COLO829 (cell line): ENCODE measurements around the gene FAHD1.
"Not testable (repeated sequence)": the region's sequence is repeated elsewhere in the genome, so short reads cannot be mapped to it uniquely, and the experiment has no call there.

Source experiments
- DNase-seq: peaks from one replicate; pipeline ENCODE4 v3.0.0; 2012; ENCODE audit warnings: low spot score

The FAHD1 gene

DNA sequence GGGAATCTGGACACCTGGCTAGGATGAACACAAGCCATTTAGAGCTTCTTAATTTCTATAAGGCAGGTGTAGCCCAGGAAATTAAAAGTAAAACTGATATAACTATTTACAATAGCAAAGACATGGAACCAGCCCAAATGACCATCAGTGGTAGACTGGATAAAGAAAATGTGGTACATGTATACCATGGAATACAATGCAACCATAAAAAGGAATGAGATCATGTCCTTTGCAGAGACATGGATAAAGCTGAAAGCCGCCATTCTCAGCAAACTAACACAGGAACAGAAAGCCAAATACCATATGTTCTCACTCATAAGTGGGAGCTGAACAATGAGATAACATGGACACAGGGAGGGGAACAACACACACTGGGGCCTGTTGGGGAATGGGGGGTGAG, 19.4 kb downstream of the FAHD1 start:
- DNase-seq, result no peak

DNA sequence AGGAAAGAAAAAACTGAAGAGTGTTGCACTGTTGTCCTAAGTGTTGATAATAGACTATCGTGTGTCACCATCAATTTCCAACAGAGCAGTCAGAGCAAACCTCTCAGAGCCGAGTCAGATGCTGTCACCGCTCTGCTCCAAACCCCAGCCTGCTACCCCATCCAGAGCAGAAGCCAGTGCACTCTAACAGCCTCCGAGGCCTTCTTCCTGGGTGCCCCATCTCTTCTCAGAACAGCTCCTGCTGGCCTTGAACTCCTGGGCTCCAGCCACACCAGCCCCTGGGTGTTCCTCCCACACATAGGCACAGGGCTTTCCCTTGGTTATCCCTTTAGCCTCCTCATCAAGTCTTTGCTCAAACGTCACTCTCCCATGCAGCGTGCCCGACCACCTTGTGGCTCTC, 24.0 kb downstream of the FAHD1 start:
- DNase-seq, result no peak

DNA sequence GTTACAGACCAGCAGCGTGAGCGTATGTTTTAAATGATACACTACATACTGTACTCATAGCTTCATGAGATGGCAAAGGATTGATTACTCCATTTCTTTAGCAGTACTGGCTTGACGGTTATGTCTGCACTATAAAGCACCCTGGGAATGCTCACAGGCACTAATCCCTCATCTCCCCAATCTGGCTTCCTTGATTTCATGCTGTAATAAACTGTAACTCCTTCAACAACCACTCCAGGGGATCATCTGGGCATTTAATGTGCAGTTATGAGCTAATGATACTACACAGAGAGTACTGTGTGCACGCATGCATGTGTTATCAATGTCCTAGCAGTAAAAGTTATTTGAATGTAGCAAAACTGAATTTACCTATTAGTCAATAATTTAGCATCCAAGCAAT, 24.8 kb downstream of the FAHD1 start:
- no peak for DNase-seq

DNA sequence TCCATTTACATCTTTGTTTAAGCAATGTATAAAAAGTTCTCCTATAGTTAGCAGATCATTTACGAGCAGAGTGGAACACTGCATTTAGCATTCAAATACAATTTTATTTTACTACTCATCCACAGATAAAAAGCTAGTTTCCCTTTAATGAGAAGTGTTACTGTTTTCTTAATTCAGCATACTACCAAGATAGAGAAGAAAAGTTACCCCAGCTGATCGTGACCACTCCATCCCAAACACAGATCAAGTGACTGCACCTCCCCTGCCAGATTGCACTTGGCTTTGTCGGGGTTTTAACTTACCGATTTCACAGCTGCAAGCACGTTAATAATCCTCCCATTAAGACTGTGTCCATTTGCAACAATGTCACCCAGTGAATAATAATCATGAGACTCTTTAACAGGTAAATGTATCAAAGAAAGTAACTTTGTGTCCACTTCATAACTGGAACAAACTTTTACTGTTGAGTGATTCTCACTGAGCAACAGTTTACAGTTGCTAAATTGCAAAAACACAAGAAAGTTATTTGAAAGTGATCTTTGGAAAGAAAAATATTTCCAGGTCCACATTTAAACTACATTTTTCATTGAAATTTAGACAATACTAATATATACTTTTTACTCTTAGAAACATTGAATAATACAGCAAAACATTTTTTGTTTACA, 30.6 kb downstream of the FAHD1 start:
- no peak for DNase-seq

DNA sequence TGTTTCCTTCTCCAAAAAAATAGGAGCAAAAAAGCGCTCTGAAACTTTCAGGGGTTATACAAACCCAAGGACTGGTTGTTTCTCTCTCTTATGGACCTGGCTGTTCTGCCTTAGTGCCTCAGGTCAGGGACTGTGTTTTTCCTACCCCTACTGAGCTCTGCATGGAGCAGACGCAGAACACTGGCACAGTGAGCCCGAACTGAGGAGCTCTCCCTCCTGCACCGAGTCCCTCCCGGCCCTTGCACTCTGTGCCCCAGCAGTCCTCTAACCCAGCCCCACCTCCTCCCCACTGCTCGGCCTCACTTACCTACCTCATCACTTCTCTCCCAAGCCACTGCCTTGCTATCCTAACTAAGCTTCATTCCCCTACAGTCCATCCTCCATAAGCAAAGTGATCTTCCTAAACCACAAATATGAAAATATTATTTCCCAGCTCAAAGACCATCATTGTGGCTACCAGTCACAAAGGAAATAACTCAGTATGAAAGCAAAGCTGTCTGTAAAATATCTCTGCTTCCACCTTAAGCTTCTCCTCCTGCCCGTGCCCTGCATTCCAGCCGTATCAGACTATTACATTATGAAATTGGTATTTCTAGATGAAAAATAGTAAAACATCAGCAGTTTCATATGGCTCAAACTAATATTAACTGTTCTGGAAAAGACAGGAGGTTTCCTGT, 31.3 kb downstream of the FAHD1 start:
- DNase-seq, result no peak

DNA sequence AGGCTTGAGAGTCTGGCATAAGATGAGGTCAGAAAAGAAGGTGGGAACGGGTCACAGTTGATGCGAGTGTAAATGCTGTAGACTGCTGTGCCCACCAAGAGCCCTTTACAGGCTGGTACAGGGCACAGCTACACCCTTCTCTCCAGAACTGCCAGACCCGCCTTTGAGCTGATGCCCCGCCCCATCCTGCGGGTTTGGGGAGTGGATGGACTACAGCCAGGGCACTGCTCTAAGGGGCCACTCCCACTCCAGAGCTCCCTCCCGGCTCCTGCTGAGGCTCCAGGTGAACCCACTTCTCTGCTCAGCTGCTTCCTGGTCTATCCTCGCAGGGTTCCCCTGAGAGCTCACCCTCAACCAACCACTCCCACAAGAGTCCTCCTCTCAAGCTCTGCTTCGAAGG, 32.6 kb downstream of the FAHD1 start:
- no peak for DNase-seq

DNA sequence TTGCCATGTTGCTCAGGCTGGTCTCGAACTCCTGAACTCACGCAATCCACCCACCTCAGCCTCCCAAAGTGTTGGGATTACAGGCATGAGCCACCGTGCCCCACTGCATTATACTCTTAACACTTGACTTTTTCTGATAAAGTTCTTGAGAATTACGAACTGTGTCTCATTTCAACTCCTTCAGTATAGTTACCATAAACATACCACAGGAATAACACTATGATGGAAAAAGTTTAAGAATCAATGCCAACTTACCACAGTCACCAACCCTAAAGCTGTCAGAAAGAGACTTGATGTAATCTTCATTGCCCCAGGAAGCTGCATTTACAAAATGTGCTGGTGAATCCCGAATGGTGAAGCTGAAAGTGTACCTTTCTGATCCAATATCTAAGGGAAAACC, 34.7 kb downstream of the FAHD1 start:
- DNase-seq, result no peak

DNA sequence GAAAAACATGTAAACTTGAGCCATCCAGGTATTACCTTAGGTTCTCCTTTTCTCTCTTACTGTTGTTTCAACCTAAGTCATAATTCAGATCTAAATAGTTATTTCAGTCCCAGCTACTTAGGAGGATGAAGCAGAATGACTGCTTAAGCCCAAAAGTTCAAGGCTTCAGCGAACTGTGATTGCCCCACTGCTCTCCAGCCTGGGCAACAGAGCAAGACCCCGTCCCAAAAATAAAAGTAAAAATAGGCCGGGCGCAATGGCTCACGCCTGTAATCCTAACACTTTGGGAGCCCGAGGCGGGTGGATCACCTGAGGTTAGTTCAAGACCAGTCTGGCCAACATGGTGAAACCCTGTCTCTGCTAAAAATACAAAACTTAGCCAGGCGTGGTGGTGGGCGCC, 35.4 kb downstream of the FAHD1 start:
- DNase-seq, result no peak

DNA sequence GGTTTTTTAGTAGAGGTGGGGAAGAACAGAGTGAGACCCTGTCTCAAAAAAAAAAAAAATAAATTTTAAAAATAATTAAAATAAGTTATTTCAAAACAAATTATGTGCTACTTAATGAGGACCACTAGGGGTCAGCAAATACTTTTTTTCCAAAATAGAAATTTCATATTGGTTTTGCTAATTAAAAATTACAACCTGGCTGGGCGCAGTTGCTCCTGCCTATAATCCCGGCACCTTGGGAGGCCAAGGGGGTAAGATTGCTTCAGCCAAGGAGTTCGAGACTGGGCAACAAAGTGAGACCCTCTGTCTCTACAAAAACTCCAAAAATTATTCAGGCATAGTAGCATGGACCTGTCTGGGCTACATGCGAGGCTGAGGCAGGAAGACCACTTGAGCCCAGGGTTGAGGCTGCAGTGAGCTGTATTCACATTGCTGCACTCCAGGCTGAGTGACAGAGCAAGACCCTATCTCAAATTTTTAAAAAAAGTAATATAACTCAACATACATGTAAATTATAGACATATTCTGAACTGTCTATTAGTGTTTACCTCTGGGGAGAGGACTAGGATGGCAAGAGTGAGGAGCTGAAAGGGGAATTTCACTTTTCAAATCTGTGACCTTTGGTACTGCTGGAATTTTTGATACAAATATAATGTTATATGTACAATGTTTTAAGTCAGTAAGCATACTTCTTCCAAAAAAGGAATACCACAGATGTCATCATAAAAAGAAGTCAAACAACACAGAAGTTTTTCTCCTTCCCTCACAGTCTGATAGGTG, 36.9 kb downstream of the FAHD1 start:
- DNase-seq, result no peak

DNA sequence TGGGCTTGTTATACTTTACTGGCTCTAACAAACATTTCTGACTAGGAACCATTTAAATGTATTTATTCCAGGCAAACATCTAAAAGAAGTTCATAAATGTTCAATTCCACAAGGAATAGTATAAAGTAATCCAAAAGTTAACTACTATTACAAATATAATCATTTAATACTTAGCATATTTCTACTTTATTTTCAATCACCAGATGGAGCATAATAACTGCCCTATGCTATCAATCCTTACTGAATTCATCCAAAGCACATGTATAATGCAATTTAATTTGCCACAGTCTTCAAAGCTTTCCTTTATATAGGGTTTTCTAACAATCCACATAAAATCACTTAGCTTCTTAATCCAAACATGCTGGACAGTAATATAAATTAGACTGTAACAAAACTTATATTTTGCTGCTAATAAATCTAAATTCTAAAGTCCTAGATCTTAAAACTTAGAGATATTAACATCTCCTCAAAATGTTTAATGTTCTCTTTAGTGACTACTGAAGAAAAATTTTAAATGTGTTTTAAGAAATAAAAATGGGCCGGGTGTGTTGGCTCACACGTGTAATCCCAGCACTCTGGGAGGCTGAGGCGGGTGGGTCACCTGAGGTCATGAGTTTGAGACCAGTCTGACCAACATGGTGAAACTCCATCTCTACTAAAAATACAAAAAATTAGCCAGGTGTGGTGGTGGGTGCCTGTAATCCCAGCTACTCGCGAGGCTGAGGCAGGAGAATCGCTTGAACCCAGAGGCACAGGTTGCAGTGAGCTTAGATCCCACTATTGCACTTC, 39.1 kb downstream of the FAHD1 start:
- no peak for DNase-seq

DNA sequence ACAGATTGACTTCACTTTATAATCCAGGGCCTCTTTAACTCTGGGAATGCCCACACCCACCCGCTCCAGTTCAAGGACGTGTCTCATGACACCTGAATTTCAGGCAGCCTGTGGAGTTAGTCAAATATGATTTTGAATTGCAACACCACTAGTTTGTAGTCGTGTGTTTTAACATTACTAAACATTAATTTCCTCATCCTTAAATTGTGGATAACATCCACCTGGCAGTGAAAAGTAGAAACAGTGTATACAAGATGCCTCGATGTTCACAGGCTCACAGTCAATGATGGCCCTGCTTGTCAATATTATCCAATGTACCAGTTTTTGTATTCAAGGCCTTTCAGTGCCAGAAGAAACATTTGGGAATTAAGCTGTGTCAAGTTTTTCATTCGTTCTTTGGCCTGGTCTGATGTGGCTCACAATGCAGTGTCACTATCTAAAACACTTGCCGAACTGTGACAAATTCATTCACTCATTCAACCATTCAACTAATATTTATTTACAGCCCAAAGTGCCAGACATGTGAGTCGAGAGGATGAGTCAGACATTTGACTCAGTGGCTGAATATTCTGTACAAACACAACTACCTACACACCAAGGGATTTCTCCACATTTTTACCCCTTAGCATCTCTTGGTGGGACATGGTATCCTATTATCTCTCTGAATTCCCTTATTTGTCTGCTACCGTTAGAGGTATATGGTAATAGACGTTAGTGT, 43.5 kb downstream of the FAHD1 start:
- DNase-seq, result no peak

DNA sequence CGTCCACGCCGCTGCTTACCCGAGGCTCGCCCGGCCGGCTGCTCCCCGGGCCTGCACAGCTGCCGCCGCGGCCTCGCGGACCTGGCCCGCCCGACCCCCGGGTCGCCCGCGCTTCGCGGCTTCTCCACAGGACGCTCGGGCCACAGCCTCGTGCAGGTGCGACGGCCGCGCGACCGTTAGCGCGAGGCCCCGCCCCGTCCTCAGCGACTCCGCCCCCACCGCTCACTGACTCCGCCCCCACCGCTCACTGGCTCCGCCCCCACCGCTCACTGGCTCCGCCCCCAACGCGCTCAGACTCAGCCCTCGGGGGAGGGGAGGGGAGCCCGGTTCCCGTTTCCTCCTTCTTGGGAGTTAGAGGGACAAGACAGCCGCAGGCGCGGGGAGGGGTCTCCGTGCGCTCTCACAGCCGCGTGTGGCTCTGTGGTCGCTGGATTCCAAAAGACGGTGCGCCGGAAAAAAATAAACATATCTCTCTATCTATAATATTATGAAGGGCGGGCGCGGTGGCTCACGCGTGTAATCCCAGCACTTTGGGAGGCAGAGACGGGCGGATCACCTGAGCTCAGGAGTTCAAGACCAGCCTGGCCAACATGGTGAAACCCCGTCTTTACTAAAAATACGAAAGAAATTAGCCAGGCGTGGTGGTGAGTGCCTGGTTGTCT, 45.1 kb downstream of the FAHD1 start, which contains the start of gene MEIOB:
Gene MEIOB (minus strand): TSS at position 191 of the 662 bp plus-strand sequence. CDS start 3,989 bp downstream, outside the sequence.
- DNase-seq, result peak; percentile 39

DNA sequence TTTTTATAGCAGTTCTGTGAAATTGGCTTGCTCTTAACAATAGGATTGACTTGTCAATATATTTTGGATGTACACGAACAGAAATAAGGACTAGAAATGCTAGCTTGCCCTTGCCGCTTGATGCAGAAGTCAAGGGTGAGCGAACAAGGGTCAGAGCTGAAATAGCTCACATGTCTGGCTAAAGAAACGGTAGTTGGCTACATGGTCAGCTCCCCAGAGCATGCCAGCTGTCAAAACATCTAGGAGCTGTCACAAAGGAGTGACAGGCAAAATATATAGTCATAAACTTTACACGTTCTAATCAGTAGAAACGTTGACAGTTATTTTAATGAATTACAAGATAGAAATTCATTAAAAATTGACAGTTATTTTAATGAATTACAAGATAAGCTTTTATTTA, 47.8 kb downstream of the FAHD1 start:
- no peak for DNase-seq

DNA sequence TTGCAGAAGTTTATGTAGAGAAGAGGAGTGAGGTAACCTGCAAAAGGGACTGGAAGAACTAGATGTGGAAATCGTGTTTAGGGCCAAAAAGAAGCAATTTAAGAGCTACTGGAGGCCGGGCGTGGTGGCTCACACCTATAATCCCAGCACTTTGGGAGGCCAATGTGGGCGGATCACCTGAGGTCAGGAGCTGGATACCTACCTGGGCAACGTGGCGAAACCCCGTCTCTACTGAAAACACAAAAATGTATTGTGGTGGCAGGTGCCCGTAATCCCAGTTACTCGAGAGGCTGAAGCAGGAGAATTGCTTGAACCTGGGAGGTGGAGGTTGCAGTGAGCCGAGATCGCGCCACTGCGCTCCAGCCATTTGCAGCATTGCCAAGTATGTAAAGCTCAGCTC, 49.1 kb downstream of the FAHD1 start:
- DNase-seq, result not testable (repeated sequence)

DNA sequence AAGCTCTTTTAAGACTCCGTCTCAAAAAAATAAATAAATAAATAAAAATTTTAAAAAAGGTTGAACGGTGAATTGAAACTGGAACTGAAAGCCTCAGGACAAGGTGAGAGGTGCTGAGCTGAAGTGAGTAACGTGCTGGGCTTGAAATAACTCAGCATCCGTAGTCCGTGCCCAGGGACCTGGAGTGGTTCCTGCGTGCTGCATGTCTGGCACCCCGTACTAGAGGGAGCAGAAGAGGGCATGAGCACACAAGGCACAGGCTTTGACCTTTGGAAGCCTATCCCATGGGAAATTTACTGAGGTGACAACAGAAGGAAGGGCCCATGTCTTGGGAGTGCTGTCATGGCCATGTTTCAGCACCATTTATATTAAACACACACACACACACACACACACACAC, 49.5 kb downstream of the FAHD1 start:
- DNase-seq, result no peak

DNA sequence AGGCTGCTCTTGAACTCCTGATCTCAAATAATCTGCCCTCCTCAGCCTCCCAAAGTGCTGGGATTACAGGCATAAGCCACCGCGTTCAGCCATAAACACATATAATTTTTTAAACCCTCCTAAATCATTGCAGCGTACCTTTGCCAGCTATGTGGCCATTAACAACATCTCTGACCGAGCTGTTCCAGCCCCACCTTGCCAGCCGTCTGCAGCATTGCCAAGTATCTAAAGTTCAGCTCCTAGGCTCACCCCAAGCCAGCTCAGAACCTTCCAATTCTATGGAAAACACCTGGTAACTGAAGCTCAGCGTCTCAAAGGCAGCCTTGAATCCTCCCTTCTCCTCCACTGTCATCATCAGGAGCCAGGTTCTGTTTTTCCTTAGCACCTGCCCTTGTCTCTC, 50.1 kb downstream of the FAHD1 start:
- no peak for DNase-seq

DNA sequence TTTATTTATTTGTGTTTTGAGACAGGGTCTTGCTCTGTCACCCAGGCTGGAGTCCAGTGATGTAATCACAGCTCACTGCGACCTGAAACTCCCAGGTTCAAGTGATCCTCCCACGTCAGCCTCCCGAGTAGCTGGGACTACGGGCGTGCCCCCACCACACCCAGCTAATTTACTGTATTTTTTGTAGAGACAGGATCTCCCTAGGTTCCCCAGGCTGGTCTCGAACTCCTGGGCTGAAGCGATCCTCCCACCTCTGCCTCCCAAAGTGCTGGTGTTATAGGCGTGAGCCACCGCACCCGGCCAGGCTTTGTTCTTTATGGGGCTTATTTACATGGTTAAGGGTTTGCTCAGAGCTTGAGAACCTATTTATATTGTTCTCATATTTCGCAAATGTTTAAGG, 50.8 kb downstream of the FAHD1 start:
- DNase-seq, result no peak

DNA sequence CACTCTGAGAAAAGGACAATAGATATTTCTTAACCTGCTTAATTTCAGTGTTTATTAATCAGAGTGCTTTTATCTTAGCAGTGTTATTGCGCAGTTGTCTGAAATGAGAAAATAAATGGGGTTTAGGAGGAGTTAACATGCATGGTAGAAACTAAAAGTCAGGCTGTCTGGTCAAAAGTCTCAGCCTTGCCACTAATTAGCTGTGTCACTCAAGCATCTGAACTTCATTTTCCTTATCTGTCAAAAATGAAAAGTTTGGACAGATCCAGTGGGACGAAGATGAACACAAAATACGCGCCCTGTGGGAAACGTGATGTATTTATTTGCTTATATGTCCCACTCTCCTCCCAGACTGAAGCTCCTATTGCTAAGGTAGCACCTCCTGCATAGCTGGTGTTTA, 51.2 kb downstream of the FAHD1 start:
- no peak for DNase-seq
